Ammon's horn (tissue), 1 donor: ENCODE measurements around the gene SAMD3.
"Not testable (repeated sequence)": the region's sequence is repeated elsewhere in the genome, so short reads cannot be mapped to it uniquely, and the experiment has no call there.

Source experiments
- DNase-seq: peaks from one replicate; pipeline ENCODE4 v3.0.0-alpha.2; 2016; ENCODE audit warnings: low spot score

The SAMD3 gene

DNA sequence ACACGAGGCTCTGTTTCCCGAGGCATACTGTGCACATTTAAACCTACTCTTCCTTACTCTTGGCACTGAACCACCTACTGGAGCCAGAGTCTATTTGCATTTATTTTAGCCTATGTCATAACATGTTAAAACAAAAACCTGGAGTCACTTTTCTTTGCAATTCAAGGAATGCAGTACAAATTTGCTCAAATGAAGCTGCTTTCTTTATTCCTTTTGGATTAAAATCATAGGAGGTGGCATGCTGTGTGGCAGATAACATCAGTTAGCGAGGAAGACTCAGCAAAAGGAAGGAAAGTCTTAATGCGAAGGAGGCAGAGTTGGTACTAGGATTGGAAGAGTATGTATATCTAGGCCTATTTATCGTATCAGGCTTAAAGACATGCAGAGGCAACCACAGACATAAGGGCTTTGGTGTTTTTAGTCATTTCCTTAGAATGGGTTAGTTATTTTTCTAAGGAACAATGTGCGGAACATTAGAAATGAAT lies 92.9 kb downstream of the SAMD3 start:
- DNase-seq = no peak

DNA sequence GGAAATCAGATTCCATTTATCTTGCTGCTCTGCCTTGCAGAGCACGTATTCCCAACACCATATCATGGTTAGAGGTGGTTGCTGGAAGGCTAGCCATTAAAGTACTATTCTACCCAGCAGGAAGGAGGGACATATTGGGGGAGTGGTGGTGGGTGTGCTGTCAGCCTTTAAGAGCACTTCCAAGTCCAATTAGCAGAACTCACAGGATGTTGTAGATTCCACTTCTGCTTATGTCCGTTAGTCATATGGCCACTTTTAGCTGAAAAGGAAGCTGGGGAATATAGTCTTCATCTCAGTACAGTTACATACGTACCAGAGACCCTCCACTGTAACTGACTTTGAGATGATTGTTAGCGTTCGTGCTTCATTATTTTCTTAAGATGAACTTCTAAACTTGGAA lies 94.4 kb downstream of the SAMD3 start:
- DNase-seq = no peak

DNA sequence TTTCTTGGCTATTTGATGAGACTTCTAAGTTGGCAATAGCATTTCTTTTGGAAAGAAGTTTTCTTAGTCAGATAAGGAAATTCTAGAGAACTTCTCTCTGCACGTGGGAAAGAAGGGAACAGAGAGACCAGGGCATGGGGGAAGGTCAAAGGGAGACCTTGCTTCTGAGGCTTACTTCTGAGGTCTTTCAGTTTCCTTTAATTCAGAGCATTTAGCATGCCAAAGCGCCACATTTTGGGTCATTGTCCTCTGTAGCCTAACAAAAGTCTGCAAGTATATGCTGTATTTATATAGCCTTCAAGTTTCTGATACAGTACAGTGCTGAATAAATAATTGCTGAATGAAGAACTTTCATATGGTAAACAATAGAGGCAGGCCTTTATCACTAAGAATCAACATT lies 95.6 kb downstream of the SAMD3 start:
- DNase-seq = no peak

DNA sequence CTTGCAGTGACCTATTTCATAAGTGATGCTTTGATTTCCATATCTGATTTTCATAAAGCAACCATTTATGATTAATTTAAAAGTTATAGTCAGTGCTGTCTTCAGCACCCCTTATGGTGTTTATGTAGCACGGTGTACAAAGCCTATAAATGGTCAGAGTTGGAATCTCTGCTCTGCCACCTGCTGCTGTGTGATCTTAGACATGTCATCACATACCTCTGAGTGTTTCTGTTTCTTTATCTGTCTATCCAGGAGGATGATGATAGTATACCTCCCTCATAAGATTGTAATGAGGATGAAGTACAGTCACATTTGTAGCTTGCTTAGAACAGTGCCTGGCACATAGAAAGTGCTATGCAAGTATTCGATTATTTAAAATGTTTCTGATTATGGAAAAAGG lies 100.5 kb downstream of the SAMD3 start:
- DNase-seq = no peak

DNA sequence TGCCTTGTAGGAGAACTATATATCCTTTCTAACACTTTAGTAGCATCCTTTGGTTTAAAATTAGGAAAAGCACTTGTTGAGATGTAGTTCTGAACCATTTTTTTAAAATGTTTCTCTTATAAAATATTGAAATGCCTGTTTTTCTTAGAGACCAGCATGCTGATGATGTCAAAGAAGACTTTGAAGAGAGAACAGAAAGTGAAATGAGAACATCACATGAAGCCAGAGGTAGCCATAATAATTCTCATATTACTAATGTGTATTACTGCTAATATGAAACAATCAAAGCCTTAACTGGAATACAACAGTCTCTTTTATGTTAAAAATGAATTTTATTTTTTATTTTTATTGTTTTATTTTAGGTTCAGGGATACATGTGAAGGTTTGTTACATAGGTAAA lies 102.0 kb downstream of the SAMD3 start:
- DNase-seq = no peak

DNA sequence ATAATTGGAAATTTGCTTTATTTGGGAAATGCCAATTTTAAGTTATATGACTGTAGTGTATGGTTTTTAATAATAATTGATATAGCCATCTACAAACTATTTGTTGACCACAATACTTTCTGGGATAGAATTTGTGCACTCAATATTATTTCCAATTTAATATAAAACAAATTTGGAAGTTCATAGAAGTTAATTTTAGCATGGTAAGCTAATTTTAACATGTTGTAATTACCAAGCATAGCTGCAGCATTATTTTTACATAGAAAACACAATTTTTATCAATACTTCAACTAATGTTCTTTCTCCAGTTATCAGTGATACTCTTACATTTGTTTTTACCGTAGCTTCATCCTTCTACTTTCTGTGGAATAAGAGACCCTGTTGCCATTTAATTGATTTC lies 103.5 kb downstream of the SAMD3 start:
- no peak for DNase-seq

DNA sequence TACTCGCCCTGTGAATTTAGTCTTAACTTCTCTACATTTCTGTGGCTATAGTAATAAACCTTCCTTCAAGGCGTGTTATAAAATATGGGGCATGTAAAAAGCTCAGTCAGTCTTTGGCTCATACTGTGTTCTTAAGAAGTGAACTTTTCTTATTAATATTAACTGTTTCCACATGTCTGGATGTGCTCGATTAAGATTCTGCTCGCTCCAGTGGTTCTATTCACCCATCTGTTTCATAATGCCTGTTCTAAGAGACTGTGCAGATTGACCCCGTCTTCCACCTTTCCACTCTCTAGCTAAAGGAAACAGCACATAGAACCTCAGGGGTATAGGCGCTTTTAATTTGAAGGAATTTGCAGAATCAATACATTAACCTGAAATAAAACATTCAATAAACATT lies 104.5 kb downstream of the SAMD3 start:
- DNase-seq = no peak

DNA sequence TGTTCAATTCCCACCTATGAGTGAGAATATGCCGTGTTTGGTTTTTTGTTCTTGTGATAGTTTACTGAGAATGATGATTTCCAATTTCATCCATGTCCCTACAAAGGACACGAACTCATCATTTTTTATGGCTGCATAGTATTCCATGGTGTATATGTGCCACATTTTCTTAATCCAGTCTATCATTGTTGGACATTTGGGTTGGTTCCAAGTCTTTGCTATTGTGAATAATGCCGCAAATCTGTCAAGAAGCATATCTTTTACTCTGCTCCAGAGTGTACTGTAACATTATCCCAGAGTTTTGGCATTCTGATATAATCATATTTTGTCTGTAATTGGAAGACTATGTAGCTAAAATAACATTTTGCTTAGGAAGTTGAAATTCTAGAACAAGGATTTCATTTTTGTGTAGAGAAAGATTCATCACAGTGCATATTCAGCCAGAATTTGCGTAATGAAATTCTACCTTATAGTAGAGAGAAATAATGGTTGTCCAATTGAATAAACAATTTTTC lies 105.5 kb downstream of the SAMD3 start:
- not testable (repeated sequence) for DNase-seq

DNA sequence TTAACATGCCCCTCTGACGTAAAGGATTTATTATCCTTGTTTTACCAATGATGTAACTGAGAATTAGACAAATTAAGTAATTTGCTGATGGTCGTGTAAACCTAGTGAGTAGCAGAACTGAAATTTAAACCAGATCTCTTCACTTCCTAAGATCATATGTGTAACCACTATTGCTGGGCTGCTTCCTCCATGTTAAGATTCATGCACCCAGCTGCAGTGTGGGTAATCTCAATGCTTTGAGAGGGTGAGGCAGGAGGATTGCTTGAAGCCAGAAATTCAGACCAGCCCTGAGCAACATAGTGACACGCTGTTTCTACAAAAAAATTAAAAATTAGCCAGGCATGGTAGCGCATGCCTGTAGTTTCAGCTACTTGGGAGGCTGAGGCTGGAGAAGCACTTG lies 106.5 kb downstream of the SAMD3 start:
- DNase-seq = no peak

DNA sequence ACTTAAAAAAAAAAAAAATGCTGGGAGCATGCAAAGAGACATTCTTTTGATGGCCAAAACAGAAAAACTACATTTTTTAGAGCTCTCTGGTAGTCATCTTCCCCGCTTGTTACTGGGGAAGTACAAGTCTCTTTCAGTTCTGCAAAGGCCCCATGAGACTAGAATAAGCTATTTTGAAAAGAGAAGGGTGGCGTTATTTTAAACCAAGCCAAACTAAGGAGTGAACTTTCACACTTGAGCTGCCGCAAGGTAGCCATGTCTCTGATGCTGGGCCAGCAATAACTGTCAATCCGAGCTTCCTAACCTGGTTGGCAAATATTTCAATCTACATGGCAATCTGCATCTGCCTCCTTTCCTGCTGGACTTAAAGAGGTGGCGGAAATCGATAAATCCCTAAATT lies 107.7 kb downstream of the SAMD3 start:
- no peak for DNase-seq

DNA sequence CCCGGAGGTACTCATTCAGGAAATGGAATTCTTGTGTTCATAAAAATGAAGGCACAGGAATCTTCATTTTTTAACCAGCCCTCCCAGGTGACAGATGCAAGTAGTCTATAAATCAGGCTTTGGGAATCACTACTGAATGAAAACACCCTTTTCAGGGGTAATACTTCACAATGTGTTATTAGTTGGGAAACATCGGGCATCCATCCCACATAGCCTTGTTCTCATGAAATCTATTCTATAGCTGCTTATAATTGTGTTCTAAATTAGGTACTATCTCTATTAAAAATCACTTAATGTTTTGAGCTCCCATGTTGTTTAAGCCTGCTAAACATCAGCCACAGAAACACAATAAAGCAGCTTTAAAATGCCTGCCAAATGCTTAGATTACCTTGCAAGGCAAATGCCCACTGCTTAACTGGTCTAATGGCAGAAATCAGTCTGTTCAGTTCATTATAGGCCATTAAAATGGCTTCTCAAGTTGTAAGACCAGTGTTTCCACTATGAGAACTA lies 109.5 kb downstream of the SAMD3 start:
- DNase-seq = no peak

DNA sequence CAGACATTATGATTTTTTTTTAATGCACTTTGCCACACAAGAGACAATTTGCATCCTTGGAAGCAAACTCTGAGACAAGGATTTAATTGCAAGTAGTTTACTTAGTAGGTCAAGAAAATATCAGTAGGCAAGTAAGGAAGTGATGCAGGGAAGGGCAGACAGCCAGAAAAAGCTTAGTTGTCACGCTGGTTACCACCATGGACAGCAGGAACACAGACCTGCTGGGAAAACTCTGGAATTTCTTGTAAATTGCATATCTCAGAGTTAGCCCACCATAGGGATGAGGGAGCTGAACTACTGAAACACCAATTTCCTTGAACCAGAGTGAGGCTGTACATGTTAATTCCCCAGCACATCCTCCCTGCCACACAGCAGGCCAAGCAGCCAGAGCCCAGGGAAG lies 111.7 kb downstream of the SAMD3 start:
- no peak for DNase-seq

DNA sequence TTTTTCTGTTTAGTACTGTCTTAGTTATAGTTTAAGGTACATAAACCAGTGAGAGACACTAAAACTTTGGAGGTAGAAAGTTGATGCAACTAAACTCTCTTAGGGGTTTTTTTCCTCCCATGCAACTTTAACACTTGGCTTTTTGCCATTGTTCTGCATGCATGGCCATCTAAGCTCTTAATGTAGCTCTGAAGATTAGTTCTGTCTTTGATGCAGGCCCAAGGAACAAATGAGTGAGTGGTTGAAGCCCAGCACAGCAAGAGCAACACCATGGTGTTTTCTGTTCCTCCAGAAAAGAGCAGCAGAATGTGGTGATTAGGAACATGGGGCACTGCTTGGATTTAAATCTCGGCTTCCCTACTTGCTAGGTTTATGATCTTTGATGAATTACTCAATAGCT lies 115.0 kb downstream of the SAMD3 start:
- DNase-seq = no peak

DNA sequence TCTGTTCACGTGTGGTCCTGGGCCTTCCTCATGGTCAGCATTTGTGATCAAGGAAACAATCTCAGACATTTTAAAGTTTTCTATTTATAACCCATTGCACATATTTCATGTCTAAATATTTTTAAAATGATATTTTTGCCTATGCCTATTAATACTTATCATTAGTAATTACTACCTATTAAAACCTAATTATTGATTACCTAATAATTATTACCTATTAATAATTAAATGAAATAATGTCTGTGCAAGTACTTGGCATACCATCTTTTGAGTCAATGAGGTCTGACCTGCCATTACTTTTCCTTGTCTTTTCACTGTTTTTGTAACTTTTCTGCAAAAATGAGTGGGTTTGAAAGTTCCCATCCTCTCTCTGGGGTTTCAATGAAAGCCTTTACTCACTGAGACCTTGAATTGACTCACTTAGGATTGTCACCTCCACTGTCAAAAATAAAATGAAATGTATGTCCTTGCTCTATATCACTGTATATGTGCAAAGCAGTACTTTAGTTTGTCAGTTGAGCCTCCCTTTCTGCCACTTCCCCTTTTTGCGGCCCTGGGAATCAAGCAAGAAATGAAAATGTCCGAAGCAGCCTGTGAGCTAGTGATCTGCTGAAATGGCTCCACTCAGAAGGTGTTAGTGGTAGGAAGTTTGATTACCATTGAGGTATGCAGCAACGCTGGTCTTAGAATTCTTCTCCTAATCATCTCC lies 116.6 kb downstream of the SAMD3 start:
- DNase-seq = no peak

DNA sequence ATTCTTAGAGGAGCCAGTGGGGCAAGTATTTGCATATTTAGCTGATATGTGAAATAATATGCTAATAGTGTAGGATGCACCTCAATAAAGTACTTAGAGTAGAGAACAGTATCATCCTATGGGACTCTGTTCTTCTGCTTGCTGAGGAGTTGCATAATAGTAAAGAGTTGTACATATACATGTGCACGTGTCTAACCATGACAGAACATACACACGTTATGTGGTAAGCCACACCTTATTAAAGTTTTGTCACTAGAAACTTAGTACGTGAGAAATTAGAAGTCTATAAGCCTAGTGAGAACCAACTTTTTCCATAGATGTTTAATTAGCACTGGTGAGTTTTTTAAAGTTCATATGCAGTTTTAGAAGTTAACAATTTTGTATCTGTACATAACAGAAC lies 123.6 kb downstream of the SAMD3 start:
- no peak for DNase-seq

DNA sequence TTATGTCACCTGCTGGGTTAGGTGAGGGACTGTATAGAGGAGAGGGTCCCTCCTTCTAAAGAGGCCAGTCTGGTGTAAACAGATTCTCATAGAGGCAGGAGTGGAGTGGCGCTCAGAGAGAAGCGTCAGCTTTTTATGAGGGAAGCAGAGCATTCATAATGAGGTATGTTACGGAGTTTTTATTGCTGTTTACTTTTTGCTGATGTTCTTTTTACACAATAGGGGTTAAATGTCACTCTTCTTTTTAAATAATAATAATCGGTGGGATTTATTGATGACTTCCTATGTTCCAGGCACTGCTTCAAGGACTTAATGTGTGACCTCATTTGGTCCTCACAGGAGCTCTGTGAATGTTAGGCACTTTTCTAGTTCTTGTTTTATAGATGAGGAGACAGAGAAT lies 124.4 kb downstream of the SAMD3 start:
- DNase-seq = no peak
